H9 (cell line): ENCODE measurements around the gene SMIM12. TPM values are rescaled to one million over a fixed set of nuclear protein-coding genes. Genes with fewer than 3 reads are reported as not detected.

Experiments
- DNase-seq: peaks from one replicate; pipeline ENCODE4 v3.0.0-alpha.2; 2017
- H2AFZ ChIP-seq: one replicate; pipeline ENCODE4 v1.6.1; 2013; ENCODE audit warnings: mild to moderate bottlenecking, low read length, control low read depth, moderate library complexity
- H2AK5ac ChIP-seq: 2 replicates; pipeline ENCODE4 v1.6.1; 2013; ENCODE audit warnings: low read length, control low read depth, mixed read lengths; ENCODE audit not compliant: insufficient read length
- H2BK120ac ChIP-seq: one replicate; pipeline ENCODE4 v1.6.1; 2013; ENCODE audit warnings: low read depth, mild to moderate bottlenecking, low read length, control low read depth, inconsistent platforms; ENCODE audit not compliant: poor library complexity, severe bottlenecking
- H2BK12ac ChIP-seq: 2 replicates; pipeline ENCODE4 v1.6.1; 2013; ENCODE audit warnings: low read length, control low read depth, mixed read lengths, low read depth; ENCODE audit not compliant: insufficient read length
- H2BK15ac ChIP-seq: 2 replicates; pipeline ENCODE4 v1.6.1; 2013; ENCODE audit warnings: low read depth, low read length, control low read depth
- H2BK20ac ChIP-seq: one replicate; pipeline ENCODE4 v1.6.1; 2013; ENCODE audit warnings: low read depth, mild to moderate bottlenecking, low read length, control low read depth, inconsistent platforms; ENCODE audit not compliant: poor library complexity, severe bottlenecking
- H2BK5ac ChIP-seq: 2 replicates; pipeline ENCODE4 v1.6.1; 2013; ENCODE audit warnings: low read length, control low read depth, mixed read lengths; ENCODE audit not compliant: insufficient read length
- H3K14ac ChIP-seq: 2 replicates; pipeline ENCODE4 v1.6.1; 2013; ENCODE audit warnings: low read length, control low read depth; ENCODE audit not compliant: insufficient read depth
- H3K18ac ChIP-seq: 2 replicates; pipeline ENCODE4 v1.6.1; 2013; ENCODE audit warnings: low read depth, mild to moderate bottlenecking, mixed read lengths, low read length, control low read depth; ENCODE audit not compliant: insufficient read length
- H3K23ac ChIP-seq: 2 replicates; pipeline ENCODE4 v1.6.1; 2013; ENCODE audit warnings: low read length, control low read depth, mixed read lengths, low read depth; ENCODE audit not compliant: insufficient read length
- H3K23me2 ChIP-seq: 2 replicates; pipeline ENCODE4 v1.6.1; 2013; ENCODE audit warnings: low read depth, mild to moderate bottlenecking, mixed read lengths, low read length, control low read depth; ENCODE audit not compliant: insufficient read length, poor library complexity, severe bottlenecking
- H3K27ac ChIP-seq: 2 replicates; pipeline ENCODE4 v1.5.1; 2013; ENCODE audit warnings: low read length, control low read depth, mixed read lengths, low read depth; ENCODE audit not compliant: insufficient read length
- H3K27me3 ChIP-seq: 2 replicates; pipeline ENCODE4 v1.6.1; 2013; ENCODE audit warnings: low read length, control low read depth, inconsistent platforms; ENCODE audit not compliant: insufficient read depth
- H3K4ac ChIP-seq: 2 replicates; pipeline ENCODE4 v1.6.1; 2013; ENCODE audit warnings: low read depth, mild to moderate bottlenecking, control low read depth, inconsistent platforms, low read length, moderate library complexity
- H3K4me1 ChIP-seq: 2 replicates; pipeline ENCODE4 v1.6.1; 2013; ENCODE audit warnings: low read length, control low read depth, inconsistent platforms; ENCODE audit not compliant: insufficient read depth
- H3K4me2 ChIP-seq: 2 replicates; pipeline ENCODE4 v1.6.1; 2013; ENCODE audit warnings: low read length, control low read depth, mixed read lengths; ENCODE audit not compliant: insufficient read length, insufficient read depth
- H3K56ac ChIP-seq: 2 replicates; pipeline ENCODE4 v1.6.1; 2013; ENCODE audit warnings: low read depth, mild to moderate bottlenecking, mixed read lengths, low read length, control low read depth; ENCODE audit not compliant: insufficient read length
- H3K79me1 ChIP-seq: 2 replicates; pipeline ENCODE4 v1.6.1; 2013; ENCODE audit warnings: low read depth, mild to moderate bottlenecking, moderate library complexity, low read length, control low read depth, inconsistent platforms; ENCODE audit not compliant: insufficient read depth, poor library complexity, severe bottlenecking
- H3K79me2 ChIP-seq: 2 replicates; pipeline ENCODE4 v1.6.1; 2013; ENCODE audit warnings: low read length, control low read depth, inconsistent platforms; ENCODE audit not compliant: insufficient read depth
- H3K9ac ChIP-seq: 2 replicates; pipeline ENCODE4 v1.6.1; 2013; ENCODE audit warnings: low read length, control low read depth, mixed read lengths; ENCODE audit not compliant: insufficient read length; ENCODE audit errors: extremely low read depth
- H3K9me3 ChIP-seq: one replicate; pipeline ENCODE4 v1.6.1; 2013; ENCODE audit warnings: low read depth, low read length, inconsistent platforms; ENCODE audit not compliant: control insufficient read depth
- H3T11ph ChIP-seq: one replicate; pipeline ENCODE4 v1.6.1; 2013; ENCODE audit warnings: mild to moderate bottlenecking, low read length, control low read depth, inconsistent platforms
- H4K20me1 ChIP-seq: one replicate; pipeline ENCODE4 v1.6.1; 2013; ENCODE audit not compliant: control insufficient read depth, insufficient read length, insufficient read depth
- H4K5ac ChIP-seq: 2 replicates; pipeline ENCODE4 v1.6.1; 2013; ENCODE audit warnings: low read depth, mild to moderate bottlenecking, mixed read lengths, low read length, control low read depth; ENCODE audit not compliant: insufficient read length
- H4K8ac ChIP-seq: replicated peaks from 2 replicates; pipeline ENCODE4 v1.6.1; 2013; ENCODE audit warnings: low read length, control low read depth, mixed read lengths, low read depth; ENCODE audit not compliant: insufficient read length
- H4K91ac ChIP-seq: 2 replicates; pipeline ENCODE4 v1.6.1; 2013; ENCODE audit warnings: low read depth, mild to moderate bottlenecking, moderate library complexity, mixed read lengths, low read length, control low read depth; ENCODE audit not compliant: insufficient read length
- H3K27ac Mint-ChIP-seq, 3 experiments: 2 replicates in 2 of 3; 3 replicates in 1 of 3; pipeline ENCODE4 v1.8.0; 2020 to 2021; ENCODE audit warnings: mixed read lengths in 3 of 3, mild to moderate bottlenecking in 1 of 3, moderate library complexity in 1 of 3
- H3K27me3 Mint-ChIP-seq: 2 replicates; pipeline ENCODE4 v1.8.0; 2021; ENCODE audit warnings: low read depth, mild to moderate bottlenecking, moderate library complexity, mixed read lengths
- H3K36me3 Mint-ChIP-seq, 3 experiments: 2 replicates in 2 of 3; 3 replicates in 1 of 3; pipeline ENCODE4 v1.8.0; 2020 to 2021; ENCODE audit warnings: low read depth in 3 of 3, mixed read lengths in 3 of 3; ENCODE audit not compliant: insufficient read depth in 1 of 3
- H3K4me1 Mint-ChIP-seq, 2 experiments: 2 replicates each; pipeline ENCODE4 v1.8.0; 2020; ENCODE audit warnings: mixed read lengths in 2 of 2
- H3K4me3 Mint-ChIP-seq, 2 experiments: 2 replicates in 1 of 2; 3 replicates in 1 of 2; pipeline ENCODE4 v1.8.0; 2020 to 2021; ENCODE audit warnings: mild to moderate bottlenecking in 2 of 2, mixed read lengths in 2 of 2, moderate library complexity in 1 of 2
- H3K9me3 Mint-ChIP-seq, 2 experiments: 2 replicates in 1 of 2; 3 replicates in 1 of 2; pipeline ENCODE4 v1.8.0; 2020; ENCODE audit warnings: mild to moderate bottlenecking in 2 of 2, mixed read lengths in 2 of 2, moderate library complexity in 1 of 2
- CTCF ChIP-seq: fragments of 200-600 bp; sonication (generic); conservative IDR thresholded peaks from 3 replicates; pipeline ENCODE4 v1.8.0; 2021; ENCODE audit warnings: antibody characterized with exemption, mild to moderate bottlenecking
- WGBS: extraction: QIAGEN DNeasy Blood & Tissue Kit; methylation state at CpG from one replicate; pipeline ENCODE4 v1.1.7; 2013; ENCODE audit warnings: missing lambda C conversion rate, low lambda C conversion rate, mixed read lengths; ENCODE audit not compliant: insufficient read length; ENCODE audit errors: extremely low coverage; 5-methylcytosine and 5-hydroxymethylcytosine counted together
- total RNA-seq: library from RNA; stranded (reverse); gene quantifications from 2 replicates; pipeline ENCODE4 v1.2.1, GENCODE V29; 2021

Gene SMIM12
- total RNA-seq, 1 experiment from 2014 or later: 40.9 TPM

DNA sequence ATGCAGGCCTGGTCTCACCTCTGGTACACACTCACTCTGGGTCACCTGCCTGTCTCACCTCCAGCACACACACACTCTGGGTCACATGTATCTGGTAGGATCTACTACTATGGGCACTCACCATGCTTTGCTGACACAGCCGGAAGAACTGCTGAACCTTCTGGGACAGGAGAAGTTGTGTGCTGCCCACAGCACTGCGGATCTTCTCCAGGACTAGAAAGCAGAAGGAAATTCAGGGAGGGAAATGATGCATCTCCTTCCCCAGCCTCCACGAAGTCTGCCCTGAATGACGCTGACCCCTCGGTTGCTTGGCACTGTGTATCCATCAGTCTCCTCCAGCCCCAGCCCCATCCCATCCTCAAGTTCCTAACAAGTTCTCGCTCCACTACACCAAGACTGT, 7.9 kb upstream of the SMIM12 start:
- Histone ChIP-seq H3K18ac (no peak overlapping the region), H2BK120ac (no peak overlapping the region), H3K27me3 (no peaks in the 10 kb centered on the region), H2BK15ac (no peak overlapping the region), H3K4me1 (no peaks in the 10 kb centered on the region), H3K14ac (no peak overlapping the region), H3K4me2 (no peak overlapping the region), H3K9ac (no peak overlapping the region), H3K56ac (no peak overlapping the region), H4K91ac (no peak overlapping the region), H3K27ac (no peak overlapping the region), H3K9me3 (no peaks in the 10 kb centered on the region), H3T11ph (no peak overlapping the region), H2BK20ac (no peak overlapping the region), H3K79me1 (no peaks in the 10 kb centered on the region), H4K8ac (no peak overlapping the region), H4K20me1 (no peaks in the 10 kb centered on the region), H3K23ac (no peak overlapping the region), H2AK5ac (no peak overlapping the region), H4K5ac (no peak overlapping the region), H2BK5ac (no peak overlapping the region), H2AFZ (no peak overlapping the region), H3K4ac (no peak overlapping the region), H3K23me2 (no peaks in the 10 kb centered on the region), H2BK12ac (no peak overlapping the region), H3K79me2 (no peaks in the 10 kb centered on the region)
- no CpG with 5 or more reads among the region's 6 CpGs for WGBS
- peaks cover 56% of the 10 kb centered on the region for H3K27me3 Mint-ChIP-seq
- no peak overlapping the region; a peak in 1 of 7 replicates for H3K27ac Mint-ChIP-seq
- H3K4me3 Mint-ChIP-seq: no peak overlapping the region
- H3K36me3 Mint-ChIP-seq: no peaks in the 10 kb centered on the region; a peak in 2 of 7 replicates
- H3K4me1 Mint-ChIP-seq: peaks cover 2 to 6% of the 10 kb centered on the region in 2 experiments; a peak in 2 of 4 replicates
- H3K9me3 Mint-ChIP-seq: no peaks in the 10 kb centered on the region
- DNase-seq: no peak
- no peak for TF ChIP-seq CTCF
